ENCODE measurements around the gene SLC43A2.

DNA sequence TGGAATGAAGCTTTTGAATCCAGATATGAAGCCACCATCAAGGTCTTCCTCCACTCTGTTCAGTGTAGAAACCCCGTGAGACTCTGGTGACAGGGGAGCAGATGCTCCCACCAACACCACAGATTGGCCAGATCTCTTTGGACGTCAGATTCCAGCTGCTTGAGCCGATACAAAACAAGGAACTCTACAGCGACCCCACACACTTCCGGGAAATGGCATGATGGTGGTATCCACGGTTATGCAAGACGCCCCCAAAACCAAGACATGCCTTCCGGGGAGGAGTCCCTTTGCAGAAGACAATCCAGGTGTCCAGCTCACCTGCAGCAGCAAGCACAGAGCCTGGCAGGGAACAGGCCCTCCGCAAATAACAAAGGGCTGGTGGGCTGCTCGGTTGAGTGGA lies 46.3 kb downstream of the SLC43A2 start:
- no peak for TF ChIP-seq EP300 (IDR thresholded peaks at IDR 0.05)
- TF ChIP-seq POLR2AphosphoS5 (IDR thresholded peaks at IDR 0.05): no peak
- TF ChIP-seq, protein P1, sequence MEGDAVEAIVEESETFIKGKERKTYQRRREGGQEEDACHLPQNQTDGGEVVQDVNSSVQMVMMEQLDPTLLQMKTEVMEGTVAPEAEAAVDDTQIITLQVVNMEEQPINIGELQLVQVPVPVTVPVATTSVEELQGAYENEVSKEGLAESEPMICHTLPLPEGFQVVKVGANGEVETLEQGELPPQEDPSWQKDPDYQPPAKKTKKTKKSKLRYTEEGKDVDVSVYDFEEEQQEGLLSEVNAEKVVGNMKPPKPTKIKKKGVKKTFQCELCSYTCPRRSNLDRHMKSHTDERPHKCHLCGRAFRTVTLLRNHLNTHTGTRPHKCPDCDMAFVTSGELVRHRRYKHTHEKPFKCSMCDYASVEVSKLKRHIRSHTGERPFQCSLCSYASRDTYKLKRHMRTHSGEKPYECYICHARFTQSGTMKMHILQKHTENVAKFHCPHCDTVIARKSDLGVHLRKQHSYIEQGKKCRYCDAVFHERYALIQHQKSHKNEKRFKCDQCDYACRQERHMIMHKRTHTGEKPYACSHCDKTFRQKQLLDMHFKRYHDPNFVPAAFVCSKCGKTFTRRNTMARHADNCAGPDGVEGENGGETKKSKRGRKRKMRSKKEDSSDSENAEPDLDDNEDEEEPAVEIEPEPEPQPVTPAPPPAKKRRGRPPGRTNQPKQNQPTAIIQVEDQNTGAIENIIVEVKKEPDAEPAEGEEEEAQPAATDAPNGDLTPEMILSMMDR (IDR thresholded peaks at IDR 0.05): no peak
- TF ChIP-seq POLR2A (IDR thresholded peaks at IDR 0.05): no peak

Measured in stomach (tissue), 4 donors.